GM23248 (cell line): Measurements from ENCODE around the gene PARP11. TPM values are rescaled to one million over a fixed set of nuclear protein-coding genes. Genes with fewer than 3 reads are reported as not detected.

Experiments used
- DNase-seq: peaks from one replicate; pipeline ENCODE4 v3.0.0-alpha.2; 2015
- H2AFZ ChIP-seq: fragments of 200-600 bp; sonication (generic); 2 replicates; pipeline ENCODE4 v1.6.1; 2016; ENCODE audit warnings: antibody characterized with exemption
- H3F3A ChIP-seq: fragments of 200-600 bp; sonication (generic); 2 replicates; pipeline ENCODE4 v1.6.1; 2016; ENCODE audit warnings: mild to moderate bottlenecking, antibody characterized with exemption, mixed run types; ENCODE audit not compliant: insufficient read depth
- H3K27ac ChIP-seq: fragments of 200-600 bp; sonication (generic); 2 replicates; pipeline ENCODE4 v1.5.1; 2016; ENCODE audit warnings: mild to moderate bottlenecking
- H3K27me3 ChIP-seq: fragments of 200-600 bp; sonication (generic); replicated peaks from 2 replicates; pipeline ENCODE4 v1.6.1; 2016; ENCODE audit warnings: mild to moderate bottlenecking; ENCODE audit not compliant: insufficient read depth
- H3K36me3 ChIP-seq: fragments of 200-600 bp; sonication (generic); 2 replicates; pipeline ENCODE4 v1.6.1; 2016; ENCODE audit warnings: low read depth, mild to moderate bottlenecking
- H3K4me1 ChIP-seq: fragments of 200-600 bp; sonication (generic); 2 replicates; pipeline ENCODE4 v1.6.1; 2016; ENCODE audit warnings: mild to moderate bottlenecking; ENCODE audit not compliant: insufficient read depth
- H3K4me2 ChIP-seq: fragments of 200-600 bp; sonication (generic); one replicate; pipeline ENCODE4 v1.6.1; 2016; ENCODE audit warnings: mild to moderate bottlenecking; ENCODE audit not compliant: unreplicated experiment
- H3K4me3 ChIP-seq: fragments of 200-600 bp; sonication (generic); 2 replicates; pipeline ENCODE4 v1.5.1; 2016; ENCODE audit warnings: mild to moderate bottlenecking
- H3K79me2 ChIP-seq: fragments of 200-600 bp; sonication (generic); 2 replicates; pipeline ENCODE4 v1.6.1; 2016; ENCODE audit warnings: mild to moderate bottlenecking; ENCODE audit not compliant: insufficient read depth
- H3K9ac ChIP-seq: fragments of 200-600 bp; sonication (generic); 2 replicates; pipeline ENCODE4 v1.6.1; 2016; ENCODE audit warnings: mild to moderate bottlenecking
- H3K9me2 ChIP-seq: fragments of 200-600 bp; sonication (generic); 2 replicates; pipeline ENCODE4 v1.6.1; 2016; ENCODE audit warnings: mixed run types, mild to moderate bottlenecking, moderate library complexity; ENCODE audit not compliant: insufficient read depth
- H3K9me3 ChIP-seq: fragments of 200-600 bp; sonication (generic); one replicate; pipeline ENCODE4 v1.6.1; 2017; ENCODE audit warnings: low read depth
- H4K20me1 ChIP-seq: fragments of 200-600 bp; sonication (generic); 2 replicates; pipeline ENCODE4 v1.6.0; 2016; ENCODE audit not compliant: insufficient read depth
- EZH2 ChIP-seq: fragments of 200-600 bp; sonication (generic); IDR thresholded peaks from 2 replicates; pipeline ENCODE4 v1.6.1; 2018; ENCODE audit warnings: antibody characterized with exemption, mild to moderate bottlenecking; ENCODE audit not compliant: insufficient read depth, poor library complexity, severe bottlenecking
- EZH2phosphoT487 ChIP-seq: fragments of 200-600 bp; sonication (generic); IDR thresholded peaks from 2 replicates; pipeline ENCODE4 v1.6.1; 2018; ENCODE audit warnings: antibody characterized with exemption, moderate library complexity, mild to moderate bottlenecking, low read depth; ENCODE audit not compliant: insufficient read depth
- WGBS, 2 experiments: methylation state at CpG; one replicate each; pipeline ENCODE4 v1.1.6; 2015 to 2017; ENCODE audit warnings: low lambda C conversion rate in 2 of 2, low coverage in 1 of 2; ENCODE audit errors: missing lambda C conversion rate in 2 of 2; 5-methylcytosine and 5-hydroxymethylcytosine counted together
- in situ Hi-C: fragments of 300-500 bp; cut with MboI; formaldehyde crosslinking; loops from 2 replicates; pipeline ENCODE4 v1.15.0; 2020
- polyA plus RNA-seq: library from polyadenylated mRNA; unstranded; fragments of >200 nt; fragmentation: Nextera tagmentation; extraction: Ambion mirVana; gene quantifications from 2 replicates; pipeline ENCODE4 v1.2.1, GENCODE V29; 2016
- total RNA-seq: library from RNA; depleted of rRNA; stranded (reverse); fragments of >200 nt; shearing (Covaris generic); gene quantifications from 2 replicates; pipeline ENCODE4 v1.2.3, GENCODE V29; 2014

The PARP11 gene
- total and polyA plus RNA-seq, 2 experiments from 2014 or later, result 2.1 to 6.2 TPM

- no peak for DNase-seq
- Histone ChIP-seq H3K4me1 (no peaks in the 10 kb centered on the region), H4K20me1 (no peaks in the 10 kb centered on the region), H3K9me2 (no peaks in the 10 kb centered on the region; the same call in 1 of the 2 replicates), H3K4me2 (no peak overlapping the region), H3K79me2 (no peaks in the 10 kb centered on the region), H3K36me3 (no peaks in the 10 kb centered on the region), H3K4me3 (no peak overlapping the region), H3K9me3 (no peaks in the 10 kb centered on the region), H3K27me3 (0 out of 2 replicates have a peak, but pooled peaks cover 6% of the 10 kb centered on the region), H3F3A (no peaks in the 10 kb centered on the region), H2AFZ (no peak overlapping the region), H3K27ac (no peak overlapping the region), H3K9ac (no peak overlapping the region)
- TF ChIP-seq EZH2phosphoT487, result no peak
- no peak for TF ChIP-seq EZH2
- in situ Hi-C loops, result no loop called here
- WGBS, 2 experiments, result 38% methylated on average over 5 of the region's 5 CpGs
These were observed 32.5 kb upstream of the PARP11 start for GRCh38 chr12:3905664-3906063.

- DNase-seq, result no peak
- no peak overlapping the region for H3K9ac ChIP-seq
- in situ Hi-C loops, result no loop called here
- H3K4me1 ChIP-seq, result no peaks in the 10 kb centered on the region
- H3K27me3 ChIP-seq, result 0 out of 2 replicates have a peak, but pooled peaks cover 6% of the 10 kb centered on the region
- H3K79me2 ChIP-seq, result no peaks in the 10 kb centered on the region
- no peaks in the 10 kb centered on the region for H3K36me3 ChIP-seq
- no peaks in the 10 kb centered on the region for H3K9me3 ChIP-seq
- H2AFZ ChIP-seq, result no peak overlapping the region
- H3F3A ChIP-seq, result no peaks in the 10 kb centered on the region
- no peaks in the 10 kb centered on the region for H4K20me1 ChIP-seq
- no peak overlapping the region for H3K4me3 ChIP-seq
- no peak overlapping the region for H3K27ac ChIP-seq
- no peaks in the 10 kb centered on the region; the same call in 1 of the 2 replicates for H3K9me2 ChIP-seq
- TF ChIP-seq EZH2, result no peak
- no peak for TF ChIP-seq EZH2phosphoT487
- WGBS, 2 experiments, result 31 to 39% methylated on average over 2 of the region's 2 CpGs
- no peak overlapping the region for H3K4me2 ChIP-seq
These were observed 31.8 kb upstream of the PARP11 start for GRCh38 chr12:3904999-3905398.

- in situ Hi-C loops, result no loop called here
These were observed 29.7 kb upstream of the PARP11 start for GRCh38 chr12:3902921-3903320.

GRCh38 chr12:3901116-3901515 is 27.9 kb upstream of the PARP11 start:
- Histone ChIP-seq H3K79me2 (no peaks in the 10 kb centered on the region), H3K9me2 (no peaks in the 10 kb centered on the region; the same call in 1 of the 2 replicates), H3K9me3 (no peaks in the 10 kb centered on the region), H3K9ac (no peak overlapping the region), H3K36me3 (no peaks in the 10 kb centered on the region), H4K20me1 (no peaks in the 10 kb centered on the region), H3K4me2 (no peak overlapping the region), H2AFZ (no peak overlapping the region), H3K4me1 (no peaks in the 10 kb centered on the region), H3K4me3 (no peak overlapping the region), H3K27ac (no peak overlapping the region), H3F3A (no peaks in the 10 kb centered on the region), H3K27me3 (peaks cover 22% of the 10 kb centered on the region)
- in situ Hi-C loops, result no loop called here
- no peak for TF ChIP-seq EZH2
- TF ChIP-seq EZH2phosphoT487, result no peak
- no peak for DNase-seq

More at GRCh38 chr12:3902921-3903320, 29.7 kb upstream of the PARP11 start:
- Histone ChIP-seq H2AFZ (no peak overlapping the region), H3K9me2 (no peaks in the 10 kb centered on the region; the same call in 1 of the 2 replicates), H3K9me3 (no peaks in the 10 kb centered on the region), H3F3A (no peaks in the 10 kb centered on the region), H4K20me1 (no peaks in the 10 kb centered on the region), H3K4me3 (no peak overlapping the region), H3K4me1 (no peaks in the 10 kb centered on the region), H3K27me3 (peaks cover 15% of the 10 kb centered on the region), H3K9ac (no peak overlapping the region), H3K27ac (no peak overlapping the region), H3K36me3 (no peaks in the 10 kb centered on the region), H3K79me2 (no peaks in the 10 kb centered on the region), H3K4me2 (no peak overlapping the region)
- DNase-seq, result no peak
- no peak for TF ChIP-seq EZH2phosphoT487
- no peak for TF ChIP-seq EZH2

GRCh38 chr12:3898756-3899155 is 25.6 kb upstream of the PARP11 start:
- in situ Hi-C loops, result loop anchor here (10.0 kb wide), 2 partner anchors 146 to 376 kb away; partner anchors contain the start of gene CCND2
- no peak for DNase-seq
- peaks cover 22% of the 10 kb centered on the region for H3K27me3 ChIP-seq
- no peaks in the 10 kb centered on the region for H3K9me3 ChIP-seq
- H3F3A ChIP-seq, result no peaks in the 10 kb centered on the region
- H3K4me3 ChIP-seq, result no peak overlapping the region
- H3K4me1 ChIP-seq, result no peaks in the 10 kb centered on the region
- TF ChIP-seq EZH2phosphoT487 (no peak), EZH2 (no peak)
- H3K9me2 ChIP-seq, result no peaks in the 10 kb centered on the region; the same call in 1 of the 2 replicates
- H3K36me3 ChIP-seq, result no peaks in the 10 kb centered on the region
- no peak overlapping the region for H3K4me2 ChIP-seq
- H3K27ac ChIP-seq, result no peak overlapping the region
- no peaks in the 10 kb centered on the region for H4K20me1 ChIP-seq
- no peak overlapping the region for H2AFZ ChIP-seq
- H3K79me2 ChIP-seq, result no peaks in the 10 kb centered on the region
- 52 to 60% methylated on average over 3 of the region's 3 CpGs for WGBS, 2 experiments
- no peak overlapping the region for H3K9ac ChIP-seq
